SK-N-MC (cell line): ENCODE data around the gene OR10V1.

Experiments
- EZH2 ChIP-seq: fragments of 200-600 bp; sonication (generic); IDR thresholded peaks from one replicate; pipeline ENCODE4 v1.6.1; 2017; ENCODE audit warnings: antibody characterized with exemption
- POLR2AphosphoS5 ChIP-seq: IDR thresholded peaks from 2 replicates; pipeline ENCODE4 v1.6.1; 2012; ENCODE audit warnings: mild to moderate bottlenecking, low read depth, low read length, borderline replicate concordance

DNA sequence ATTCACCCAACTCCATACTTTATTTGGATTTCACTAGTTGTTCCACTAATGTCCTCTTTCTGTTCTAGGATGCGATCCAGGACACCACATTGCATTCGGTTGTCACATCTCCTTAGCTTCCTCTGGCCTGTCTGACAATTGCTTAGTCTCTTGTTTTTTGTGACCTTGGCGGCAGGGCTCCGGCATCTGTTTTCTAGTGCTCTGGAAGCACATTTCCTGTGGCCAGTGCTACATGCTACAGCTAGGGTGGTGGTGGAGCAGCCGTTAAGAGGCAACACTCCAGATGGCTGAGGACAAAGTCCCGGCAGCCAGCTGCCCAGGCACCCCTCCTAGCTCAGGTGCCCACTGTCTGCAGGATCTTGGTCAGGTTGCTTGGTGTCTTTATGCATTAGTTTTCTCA lies 48.3 kb upstream of the OR10V1 start:
- TF ChIP-seq POLR2AphosphoS5 (no peak), EZH2 (no peak)
